Uterus (tissue), 4 donors: ENCODE data around the gene NKAPL. TPM values are rescaled to one million over a fixed set of nuclear protein-coding genes. Genes with fewer than 3 reads are reported as not detected.

ENCODE experiments used
- DNase-seq, 2 donors: peaks; one replicate each; pipeline ENCODE4 v3.0.0-alpha.2; 2019 to 2020
- H3K27ac ChIP-seq, 2 donors: fragments of 200-600 bp; sonication (generic); 1 replicate in 1 of 2; 2 replicates in 1 of 2; pipeline ENCODE4 v1.5.1; 2016 to 2018
- H3K27me3 ChIP-seq, 2 donors: fragments of 200-600 bp; sonication (generic); one replicate each; pipeline ENCODE4 v1.5.1; 2018 to 2019; ENCODE audit warnings: control low read depth in 1 of 2
- H3K36me3 ChIP-seq, 2 donors: fragments of 200-600 bp; sonication (generic); one replicate each; pipeline ENCODE4 v1.5.1; 2019; ENCODE audit warnings: control low read depth in 1 of 2
- H3K4me1 ChIP-seq, 2 donors: fragments of 200-600 bp; sonication (generic); one replicate each; pipeline ENCODE4 v1.5.1; 2018 to 2019; ENCODE audit warnings: control low read depth in 1 of 2
- H3K4me3 ChIP-seq, 2 donors: fragments of 200-600 bp; sonication (generic); 1 replicate in 1 of 2; 2 replicates in 1 of 2; pipeline ENCODE4 v1.5.1; 2018 to 2019; ENCODE audit warnings: mild to moderate bottlenecking in 1 of 2
- H3K9me3 ChIP-seq, 2 donors: fragments of 200-600 bp; sonication (generic); one replicate each; pipeline ENCODE4 v1.5.1; 2019; ENCODE audit warnings: control low read depth in 1 of 2
- CTCF ChIP-seq, 4 experiments: fragments of 200-600 bp in 2 of 4; fragments of 450-650 bp in 2 of 4; sonication (generic) in 2 of 4; IDR thresholded peaks; one replicate each; pipeline ENCODE4 v1.5.1; 2016 to 2019; ENCODE audit warnings: antibody characterized with exemption in 4 of 4, mild to moderate bottlenecking in 2 of 4, moderate library complexity in 1 of 4
- POLR2A ChIP-seq, 2 donors: fragments of 450-650 bp; IDR thresholded peaks; one replicate each; pipeline ENCODE4 v1.6.1; 2016; ENCODE audit warnings: antibody characterized with exemption in 2 of 2, mild to moderate bottlenecking in 1 of 2, moderate library complexity in 1 of 2
- intact Hi-C: fragments of 100-400 bp; cut with DNase I; formaldehyde crosslinking; loops from one replicate; pipeline ENCODE4 v1.15.1; 2023; ENCODE audit warnings: low total_unique reads
- total RNA-seq, 4 donors: library from RNA; depleted of rRNA in 3 of 4; stranded (reverse); fragments of >200 nt in 3 of 4; gene quantifications; one replicate each; pipeline versions ENCODE4 v1.1.0 to v1.2.4, GENCODE V29; 2014 to 2023
- donor health status: DM: yes; HTN: yes; CAD: no.

The NKAPL gene
- total RNA-seq, 4 donors from 2014 or later: 0.97 to 1.2 TPM; not detected in 2

- no peaks in the 10 kb centered on the region for H3K4me1 ChIP-seq
- H3K27me3 ChIP-seq: no peaks in the 10 kb centered on the region
- no peaks in the 10 kb centered on the region for H3K9me3 ChIP-seq
- H3K36me3 ChIP-seq: no peaks in the 10 kb centered on the region
- H3K4me3 ChIP-seq: peak overlapping the region; percentile 68 to 83
- no peak for DNase-seq
- H3K27ac ChIP-seq: peak overlapping the region; percentile 80 to 83
- no peak for TF ChIP-seq POLR2A (IDR thresholded peaks at IDR 0.05)
- no peak for TF ChIP-seq CTCF (IDR thresholded peaks at IDR 0.05)
- intact Hi-C loops: no loop called here
Observed at GRCh38 chr6:28224131-28225055, 34.7 kb upstream of the NKAPL start.

- H3K27me3 ChIP-seq: no peaks in the 10 kb centered on the region
- peak within 1 kb of the TSS; percentile 80 to 83 for H3K27ac ChIP-seq
- peak; percentile 87 to 89 for DNase-seq
- no peaks in the 10 kb centered on the region for H3K36me3 ChIP-seq
- no peaks in the 10 kb centered on the region for H3K9me3 ChIP-seq
- TF ChIP-seq CTCF (IDR thresholded peaks at IDR 0.05) (no peak), POLR2A (IDR thresholded peaks at IDR 0.05) (no peak)
- intact Hi-C loops: no loop called here
- peak within 1 kb of the TSS; percentile 68 to 83 for H3K4me3 ChIP-seq
- no peaks in the 10 kb centered on the region for H3K4me1 ChIP-seq
Observed at GRCh38 chr6:28225056-28225834, 33.9 kb upstream of the NKAPL start, which contains the start of gene ZSCAN9. ZSCAN9 (plus strand) TSS chr6:28225275; CDS start chr6:28227085, 1,810 bp downstream.

GRCh38 chr6:28226460-28226859 is 32.6 kb upstream of the NKAPL start:
- Histone ChIP-seq H3K27me3 (no peaks in the 10 kb centered on the region), H3K36me3 (no peaks in the 10 kb centered on the region), H3K4me3 (no peak overlapping the region), H3K4me1 (no peaks in the 10 kb centered on the region), H3K9me3 (no peaks in the 10 kb centered on the region), H3K27ac (no peak overlapping the region)
- no peak for DNase-seq
- intact Hi-C loops: no loop called here
- TF ChIP-seq POLR2A (IDR thresholded peaks at IDR 0.05) (no peak), CTCF (IDR thresholded peaks at IDR 0.05) (no peak)

GRCh38 chr6:28232785-28233184 is 26.3 kb upstream of the NKAPL start:
- Histone ChIP-seq H3K27me3 (no peaks in the 10 kb centered on the region), H3K4me1 (no peaks in the 10 kb centered on the region), H3K36me3 (no peaks in the 10 kb centered on the region)

More at GRCh38 chr6:28232785-28233184, 26.3 kb upstream of the NKAPL start:
- TF ChIP-seq POLR2A (IDR thresholded peaks at IDR 0.05) (no peak), CTCF (IDR thresholded peaks at IDR 0.05) (no peak)
- no peaks in the 10 kb centered on the region for H3K9me3 ChIP-seq
- no peak overlapping the region for H3K4me3 ChIP-seq
- no peak for DNase-seq
- H3K27ac ChIP-seq: no peak overlapping the region
- intact Hi-C loops: no loop called here
